ENCODE measurements around the gene TAF6L.

GRCh38 chr11:62747475-62748160, 23.6 kb upstream of the TAF6L start:
- TF ChIP-seq, protein P1, sequence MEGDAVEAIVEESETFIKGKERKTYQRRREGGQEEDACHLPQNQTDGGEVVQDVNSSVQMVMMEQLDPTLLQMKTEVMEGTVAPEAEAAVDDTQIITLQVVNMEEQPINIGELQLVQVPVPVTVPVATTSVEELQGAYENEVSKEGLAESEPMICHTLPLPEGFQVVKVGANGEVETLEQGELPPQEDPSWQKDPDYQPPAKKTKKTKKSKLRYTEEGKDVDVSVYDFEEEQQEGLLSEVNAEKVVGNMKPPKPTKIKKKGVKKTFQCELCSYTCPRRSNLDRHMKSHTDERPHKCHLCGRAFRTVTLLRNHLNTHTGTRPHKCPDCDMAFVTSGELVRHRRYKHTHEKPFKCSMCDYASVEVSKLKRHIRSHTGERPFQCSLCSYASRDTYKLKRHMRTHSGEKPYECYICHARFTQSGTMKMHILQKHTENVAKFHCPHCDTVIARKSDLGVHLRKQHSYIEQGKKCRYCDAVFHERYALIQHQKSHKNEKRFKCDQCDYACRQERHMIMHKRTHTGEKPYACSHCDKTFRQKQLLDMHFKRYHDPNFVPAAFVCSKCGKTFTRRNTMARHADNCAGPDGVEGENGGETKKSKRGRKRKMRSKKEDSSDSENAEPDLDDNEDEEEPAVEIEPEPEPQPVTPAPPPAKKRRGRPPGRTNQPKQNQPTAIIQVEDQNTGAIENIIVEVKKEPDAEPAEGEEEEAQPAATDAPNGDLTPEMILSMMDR (IDR thresholded peaks at IDR 0.05) = no peak
- TF ChIP-seq EZH2 (IDR thresholded peaks at IDR 0.05; ENCODE audit: borderline replicate concordance, insufficient read depth, low read depth, low read length, poor library complexity, severe bottlenecking) = no peak

Data from B cell (primary cell).